ENCODE measurements around the gene HOXB2.

HOXB2 gene

GRCh38 chr17:48578616-48579470, 33.9 kb upstream of the HOXB2 start:
- DNase-seq (ENCODE audit: low read depth in 2 of 2) = no peak

DNA sequence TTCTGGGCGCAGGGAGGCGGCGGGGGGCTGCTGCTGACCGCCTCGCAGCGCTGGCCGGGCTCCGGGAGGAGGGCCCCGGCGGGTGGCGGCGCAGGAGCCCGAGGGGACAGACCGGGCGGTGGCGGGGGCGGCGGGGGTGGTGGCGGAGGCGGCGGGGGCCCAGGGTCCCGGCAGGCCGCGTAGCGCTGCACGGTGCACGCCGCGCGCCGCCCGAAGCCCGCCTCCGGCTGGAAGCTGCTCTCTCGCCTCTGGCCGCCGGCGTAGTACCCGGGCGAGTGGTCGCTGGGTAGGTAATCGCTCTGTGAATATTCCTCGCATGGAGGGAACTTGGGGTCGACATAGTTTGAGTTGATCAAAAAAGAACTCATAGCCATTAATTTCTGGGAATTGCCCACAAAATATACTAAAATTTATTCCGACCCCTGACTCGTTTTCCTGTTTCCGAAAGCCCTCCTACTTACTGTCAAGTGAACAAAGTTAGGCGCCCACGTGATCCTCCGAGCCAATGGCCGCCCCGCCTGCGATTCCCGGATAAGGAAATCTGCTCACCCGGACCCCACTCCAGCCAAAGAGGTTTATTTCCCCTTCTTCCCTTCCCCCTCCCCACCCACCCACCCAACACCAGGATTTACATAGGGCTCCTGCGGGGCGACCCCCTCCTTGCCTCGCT, 33.2 kb upstream of the HOXB2 start, which contains the start of gene HOXB4:
Gene HOXB4 (minus strand): TSS at position 405 of the 670 bp plus-strand sequence. CDS start 31 bp downstream, at position 374.
- DNase-seq (ENCODE audit: low read depth in 2 of 2) = peak; percentile 35 to 51

GRCh38 chr17:48577330-48577945, 32.5 kb upstream of the HOXB2 start:
- DNase-seq (ENCODE audit: low read depth in 2 of 2) = no peak

- DNase-seq (ENCODE audit: low read depth in 2 of 2) = no peak
Measured at GRCh38 chr17:48576479-48577309, 31.8 kb upstream of the HOXB2 start.

DNA sequence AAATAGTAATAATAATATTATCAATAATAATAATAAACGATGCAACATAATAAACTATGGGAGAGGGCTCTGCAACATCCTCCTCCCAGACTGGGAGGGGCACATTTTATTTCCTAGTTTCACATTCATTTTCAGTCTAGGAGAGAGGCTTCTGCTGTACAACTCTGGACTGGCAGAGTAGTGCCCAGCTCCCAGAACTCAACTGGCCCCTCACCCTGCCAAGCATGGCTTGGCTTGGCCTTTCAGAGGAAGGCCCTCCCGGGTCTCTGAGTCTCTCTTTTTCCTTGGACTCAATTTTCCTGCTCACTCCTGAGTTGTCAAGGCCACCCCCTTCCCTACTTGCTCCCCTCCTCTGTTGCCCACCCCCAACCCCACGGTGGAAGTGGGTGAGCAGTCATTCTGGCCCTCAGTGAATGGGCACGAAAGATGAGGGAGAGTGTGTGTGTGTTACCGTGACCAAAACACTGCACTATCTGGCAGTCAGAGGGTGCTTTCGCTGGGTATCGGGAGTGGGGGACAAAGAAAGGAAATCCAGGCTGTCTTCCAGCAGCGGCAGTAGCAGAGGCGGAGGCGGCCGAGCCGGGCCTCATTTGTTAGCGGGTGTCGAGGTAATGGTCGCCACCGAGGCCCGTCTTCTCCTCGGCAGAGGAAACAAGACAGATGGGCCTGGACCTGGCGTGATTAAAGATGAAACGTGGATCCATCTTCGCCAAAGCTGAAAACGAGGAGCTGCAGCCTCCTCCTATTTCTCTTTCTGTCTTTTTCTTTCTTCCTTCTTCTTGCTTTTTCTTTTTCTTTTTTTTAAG, 31.0 kb upstream of the HOXB2 start:
- no peak for DNase-seq (ENCODE audit: low read depth in 2 of 2)

DNA sequence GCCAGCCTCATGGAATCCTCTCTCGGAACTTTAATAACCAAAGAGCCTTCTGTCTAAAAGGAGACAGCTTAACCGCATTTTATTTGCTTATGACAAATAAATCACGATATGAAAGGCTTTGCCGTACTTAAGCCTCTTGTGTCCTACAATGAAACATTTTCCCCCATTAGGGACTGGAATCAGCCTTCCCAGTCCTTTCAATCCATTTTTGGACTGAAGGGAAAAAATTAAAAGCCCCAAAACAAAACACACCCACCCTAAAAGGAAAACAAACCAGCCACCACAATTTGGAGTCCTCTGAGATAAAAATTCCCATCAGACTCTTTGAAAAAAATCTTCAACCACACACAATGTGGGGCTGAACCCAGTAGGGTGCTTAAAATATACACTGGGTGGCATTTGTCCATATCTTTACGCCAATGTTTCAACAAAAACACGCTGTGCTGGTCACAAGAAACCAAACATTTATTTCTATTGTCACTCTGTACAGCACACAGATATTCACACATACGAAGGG, 30.2 kb upstream of the HOXB2 start:
- no peak for DNase-seq (ENCODE audit: low read depth in 2 of 2)

DNA sequence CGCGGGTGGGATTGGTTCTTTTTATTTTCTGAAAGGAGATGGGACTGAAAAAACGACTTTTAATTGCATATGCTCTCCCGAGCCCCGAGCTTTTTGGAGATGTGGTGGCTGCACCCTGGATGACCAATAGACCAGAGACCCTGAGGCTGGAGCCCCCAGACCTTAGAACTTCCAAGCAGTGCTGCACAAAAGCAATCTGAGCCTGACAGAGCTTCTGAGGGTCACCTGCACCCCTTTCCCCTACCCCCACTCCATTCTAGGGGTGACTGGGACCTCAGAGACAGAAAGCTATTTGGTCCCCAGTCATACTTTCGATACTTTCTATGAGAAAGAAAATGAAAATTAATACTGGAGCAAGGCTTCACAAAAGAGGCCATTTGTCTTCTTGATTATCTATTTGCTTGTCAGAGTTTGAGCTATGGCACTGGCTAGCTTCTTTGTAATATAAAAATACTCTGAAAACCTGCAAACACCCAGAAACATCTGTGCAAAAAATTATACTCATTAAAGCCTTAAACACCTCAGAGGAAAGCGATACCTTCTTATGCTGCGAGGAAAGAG, 29.7 kb upstream of the HOXB2 start:
- DNase-seq (ENCODE audit: low read depth in 2 of 2) = no peak

- DNase-seq (ENCODE audit: low read depth in 2 of 2) = no peak
Measured at GRCh38 chr17:48571826-48572417, 27.0 kb upstream of the HOXB2 start.

- no peak for DNase-seq (ENCODE audit: low read depth in 2 of 2)
Measured at GRCh38 chr17:48571024-48571818, 26.3 kb upstream of the HOXB2 start.

DNA sequence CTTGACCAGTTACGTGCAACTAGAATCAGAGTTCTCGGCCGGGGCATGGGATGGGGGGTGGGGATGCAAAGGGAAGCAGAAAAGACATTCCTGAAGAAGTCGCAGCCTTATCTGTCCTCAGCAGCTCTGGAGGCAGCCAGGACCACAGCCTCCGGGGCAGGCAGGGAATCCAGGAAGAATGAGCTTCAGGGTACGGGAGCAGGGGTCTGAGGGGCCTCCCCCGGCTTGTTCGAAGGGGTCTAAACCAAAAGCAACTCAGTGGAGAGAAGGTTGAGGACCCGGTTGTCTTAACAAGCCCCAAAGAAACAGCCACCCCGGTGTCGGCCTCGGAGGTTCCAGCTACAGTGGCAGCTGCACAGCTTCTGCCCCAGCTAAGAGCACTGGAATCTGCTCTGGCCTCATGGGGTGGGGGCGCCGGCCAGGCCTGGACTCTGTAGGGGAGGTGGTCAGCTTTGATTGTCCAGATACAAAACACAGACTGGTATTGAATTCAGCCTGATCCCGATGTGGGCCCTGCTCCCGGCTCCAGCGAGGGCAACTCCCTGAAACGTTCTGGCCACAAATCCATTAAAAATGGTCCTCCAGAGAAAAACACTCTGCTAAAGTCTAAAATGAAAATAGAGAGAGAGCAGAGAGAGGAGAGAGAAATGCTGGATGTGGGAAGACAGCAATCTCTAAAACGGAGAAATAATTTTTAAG, 25.6 kb upstream of the HOXB2 start:
- DNase-seq (ENCODE audit: low read depth in 2 of 2) = no peak

GRCh38 chr17:48569674-48570324, 24.9 kb upstream of the HOXB2 start:
- no peak for DNase-seq (ENCODE audit: low read depth in 2 of 2)

GRCh38 chr17:48569240-48569582, 24.3 kb upstream of the HOXB2 start:
- DNase-seq (ENCODE audit: low read depth in 2 of 2) = no peak

GRCh38 chr17:48568499-48569239, 23.8 kb upstream of the HOXB2 start:
- DNase-seq (ENCODE audit: low read depth in 2 of 2) = no peak

DNA sequence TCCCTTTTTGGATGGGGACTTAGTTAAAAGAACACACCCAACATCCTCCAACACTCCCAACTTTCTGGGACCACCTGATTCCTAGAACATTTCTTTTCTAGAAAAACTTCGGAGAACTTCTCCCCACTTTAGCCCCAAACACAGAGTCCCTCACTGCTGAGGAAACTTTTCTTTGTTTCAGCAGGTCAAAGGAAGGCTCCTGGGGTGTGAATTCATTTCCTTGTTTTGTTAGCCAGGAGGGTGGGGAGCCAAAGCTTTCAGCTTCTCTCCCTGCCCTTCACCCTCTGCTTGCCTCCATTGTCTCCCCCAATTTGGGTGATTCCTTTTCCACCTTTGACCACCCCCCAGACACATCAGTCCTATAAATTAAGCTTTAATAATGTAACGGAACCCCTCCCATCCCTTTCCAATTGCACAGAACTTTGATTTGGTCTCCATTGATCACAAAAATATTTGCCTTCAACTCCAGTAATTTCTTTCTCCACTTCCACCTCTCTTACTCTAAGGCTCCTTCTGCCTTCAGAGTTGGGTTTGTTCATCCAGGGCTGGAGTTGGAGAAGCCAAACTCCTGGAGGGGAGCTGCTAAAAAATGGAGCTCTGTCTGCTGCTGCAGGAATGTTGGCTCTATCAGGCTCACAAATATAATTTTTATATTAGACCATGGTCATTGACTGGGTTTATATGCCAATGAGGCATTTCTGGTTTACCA, 22.9 kb upstream of the HOXB2 start:
- DNase-seq (ENCODE audit: low read depth in 2 of 2) = no peak

- DNase-seq (ENCODE audit: low read depth in 2 of 2) = no peak
Measured at GRCh38 chr17:48567209-48567608, 22.3 kb upstream of the HOXB2 start.

DNA sequence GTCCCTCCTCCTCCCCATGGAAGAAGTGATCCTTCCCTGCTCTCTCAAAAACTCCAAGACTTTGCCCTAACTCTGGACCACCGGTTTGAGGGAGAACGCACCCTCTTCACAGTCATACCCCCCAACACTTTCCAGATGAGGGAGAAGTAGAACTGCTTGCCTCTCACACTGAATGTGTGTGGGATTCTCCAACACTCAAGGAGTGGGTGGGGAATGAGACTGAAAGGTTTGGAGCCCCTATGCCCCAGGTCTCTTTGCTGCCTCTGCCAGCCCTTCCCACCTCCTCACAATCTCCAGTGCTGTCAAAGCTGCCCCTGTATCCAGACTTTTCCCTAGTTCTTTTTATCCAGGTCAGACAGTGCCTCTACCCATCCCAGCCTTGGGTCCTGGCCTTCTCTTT, 21.8 kb upstream of the HOXB2 start:
- no peak for DNase-seq (ENCODE audit: low read depth in 2 of 2)
